ENCODE data around the gene NEMP1.
"Not testable (repeated sequence)": the region's sequence is repeated elsewhere in the genome, so short reads cannot be mapped to it uniquely, and the experiment has no call there.

Gene NEMP1

GRCh38 chr12:57029457-57029856 lies 49.1 kb downstream of the NEMP1 start:
- DNase-seq (ENCODE audit: low spot score) = no peak

DNA sequence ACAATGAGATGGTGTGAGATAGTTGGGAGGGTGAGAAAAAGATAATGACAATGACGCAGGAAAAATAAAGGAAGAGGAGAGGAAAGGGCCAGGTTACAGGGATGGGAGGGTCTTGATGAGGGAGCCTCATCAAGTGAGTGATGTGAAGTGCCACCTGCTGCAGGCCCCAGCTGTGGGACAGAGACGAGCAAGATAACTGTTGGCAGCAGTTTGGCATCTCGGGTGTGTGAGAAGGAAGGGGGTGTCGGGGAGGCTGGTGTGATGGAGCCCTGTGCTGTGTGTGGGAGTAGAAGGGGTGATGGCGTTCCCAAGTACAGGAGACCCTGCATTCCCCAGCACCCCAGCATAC lies 50.8 kb downstream of the NEMP1 start:
- no peak for DNase-seq (ENCODE audit: low spot score)

DNA sequence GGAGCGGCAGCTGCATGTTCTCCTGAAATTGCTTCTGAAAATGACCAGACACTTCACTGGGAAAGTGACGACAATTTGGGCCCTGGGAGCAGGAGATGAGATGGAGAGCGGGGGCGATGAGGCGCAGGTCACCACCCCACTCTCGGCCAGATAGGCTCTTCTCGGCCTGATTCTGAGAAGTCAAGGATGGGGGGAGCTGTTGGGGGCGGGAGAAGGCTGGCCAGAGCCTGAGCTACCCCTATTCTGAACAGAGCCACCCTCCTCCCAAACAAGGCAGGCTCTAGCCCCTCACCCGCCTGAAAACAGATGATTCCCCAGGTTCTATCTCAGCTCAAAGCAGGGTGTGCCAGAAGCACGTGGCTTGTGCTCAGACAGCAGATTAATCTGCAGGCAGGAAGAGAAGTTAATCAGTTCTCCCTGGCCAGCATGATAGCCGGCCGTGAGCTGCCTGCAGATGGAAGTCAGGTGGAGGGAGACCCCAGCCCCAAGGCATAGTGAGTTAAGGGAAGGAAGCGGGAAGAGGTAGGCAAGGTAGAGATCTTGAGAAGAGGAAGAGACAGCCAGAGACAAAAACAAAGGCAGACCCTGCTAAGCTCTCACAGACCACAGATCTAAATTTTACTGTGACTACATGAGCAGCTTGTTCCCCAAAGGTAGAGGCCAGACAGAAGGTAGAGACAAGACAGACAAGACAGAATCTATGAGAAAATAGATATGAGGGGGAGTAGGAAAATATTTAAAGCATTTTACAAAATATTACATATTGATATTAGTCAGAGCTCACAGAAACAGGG lies 51.4 kb downstream of the NEMP1 start:
- no peak for DNase-seq (ENCODE audit: low spot score)

- DNase-seq (ENCODE audit: low spot score) = no peak
Measured at GRCh38 chr12:57025196-57025595, 53.4 kb downstream of the NEMP1 start.

GRCh38 chr12:57022324-57022723 lies 56.3 kb downstream of the NEMP1 start:
- not testable (repeated sequence) for DNase-seq (ENCODE audit: low spot score)

DNA sequence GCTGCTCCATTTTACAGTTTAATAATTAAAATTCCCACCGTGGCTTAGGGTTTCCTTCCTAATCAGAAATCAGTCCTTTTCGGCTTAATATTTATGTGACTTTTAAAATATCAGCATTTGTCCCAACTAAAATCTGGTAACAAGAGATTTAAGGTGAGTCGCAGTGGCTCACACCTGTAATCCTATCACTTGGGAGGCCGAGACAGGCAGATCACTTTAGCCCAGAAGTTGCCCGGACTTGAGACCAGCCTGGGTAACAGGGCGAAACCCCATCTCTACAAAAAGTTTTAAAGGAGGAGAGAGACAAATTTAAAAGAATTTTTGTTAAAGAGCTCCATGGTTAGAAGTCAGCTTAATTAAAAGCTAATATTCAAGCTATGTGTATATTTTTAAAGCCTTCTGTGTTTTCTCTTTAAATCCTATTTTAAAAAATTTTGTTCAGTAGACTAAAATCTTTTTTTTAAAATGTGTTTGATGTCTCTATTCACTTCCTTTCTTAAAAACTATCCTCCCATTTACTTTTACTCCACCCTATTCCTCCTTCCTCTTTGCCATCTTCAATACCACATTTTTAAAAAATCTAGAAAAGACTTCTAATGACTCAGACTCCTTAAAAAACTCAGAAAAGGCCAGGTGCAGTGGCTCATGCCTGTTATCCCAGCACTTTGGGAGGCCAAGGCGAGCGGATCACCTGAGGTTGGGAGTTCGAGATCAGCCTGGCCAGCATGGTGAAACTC lies 58.4 kb downstream of the NEMP1 start:
- no peak for DNase-seq (ENCODE audit: low spot score)

DNA sequence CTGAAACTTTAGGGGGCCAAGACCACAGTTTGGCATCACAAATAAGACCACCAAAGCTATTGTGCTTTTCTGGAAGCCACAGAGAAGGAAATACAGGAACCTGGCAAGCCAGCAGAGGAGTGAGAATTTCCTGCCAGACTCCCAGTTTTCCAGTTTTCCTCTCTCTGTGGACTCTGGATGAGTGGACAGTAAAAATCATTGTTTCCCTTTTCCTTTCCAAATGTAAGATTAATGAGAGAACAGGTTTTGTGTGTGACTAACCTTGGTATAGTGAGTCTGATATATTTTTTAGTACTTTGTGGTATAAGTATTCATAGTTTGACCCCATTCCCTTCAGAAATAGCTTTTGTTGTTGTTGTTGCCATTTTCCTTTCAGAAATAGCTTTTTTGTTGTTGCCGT lies 59.7 kb downstream of the NEMP1 start:
- no peak for DNase-seq (ENCODE audit: low spot score)

- not testable (repeated sequence) for DNase-seq (ENCODE audit: low spot score)
Measured at GRCh38 chr12:57018353-57018752, 60.2 kb downstream of the NEMP1 start.

DNA sequence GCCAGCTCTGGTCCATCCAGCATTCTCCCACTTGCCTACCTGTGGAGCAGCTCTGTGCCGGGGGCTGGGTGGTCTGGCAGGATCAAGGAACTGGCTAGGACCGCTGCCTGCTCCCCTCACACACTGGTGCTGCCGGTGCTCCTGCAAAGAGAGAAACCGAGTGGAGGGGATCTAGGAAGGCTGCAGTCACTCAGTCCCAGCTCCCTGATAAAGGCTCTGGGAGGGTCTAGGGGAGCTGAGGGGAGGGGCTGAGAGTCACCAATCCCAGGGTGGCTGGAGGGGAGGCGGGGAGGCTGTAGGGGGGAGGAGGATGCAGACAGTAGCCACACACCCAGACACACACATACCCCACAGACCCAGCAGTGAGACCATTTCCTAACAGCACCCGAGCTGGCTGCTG lies 62.2 kb downstream of the NEMP1 start, which contains the start of gene TAC3:
TAC3 (minus strand) TSS at position 182 of the 400 bp plus-strand sequence. CDS start 732 bp downstream, outside the sequence.
- no peak for DNase-seq (ENCODE audit: low spot score)

DNA sequence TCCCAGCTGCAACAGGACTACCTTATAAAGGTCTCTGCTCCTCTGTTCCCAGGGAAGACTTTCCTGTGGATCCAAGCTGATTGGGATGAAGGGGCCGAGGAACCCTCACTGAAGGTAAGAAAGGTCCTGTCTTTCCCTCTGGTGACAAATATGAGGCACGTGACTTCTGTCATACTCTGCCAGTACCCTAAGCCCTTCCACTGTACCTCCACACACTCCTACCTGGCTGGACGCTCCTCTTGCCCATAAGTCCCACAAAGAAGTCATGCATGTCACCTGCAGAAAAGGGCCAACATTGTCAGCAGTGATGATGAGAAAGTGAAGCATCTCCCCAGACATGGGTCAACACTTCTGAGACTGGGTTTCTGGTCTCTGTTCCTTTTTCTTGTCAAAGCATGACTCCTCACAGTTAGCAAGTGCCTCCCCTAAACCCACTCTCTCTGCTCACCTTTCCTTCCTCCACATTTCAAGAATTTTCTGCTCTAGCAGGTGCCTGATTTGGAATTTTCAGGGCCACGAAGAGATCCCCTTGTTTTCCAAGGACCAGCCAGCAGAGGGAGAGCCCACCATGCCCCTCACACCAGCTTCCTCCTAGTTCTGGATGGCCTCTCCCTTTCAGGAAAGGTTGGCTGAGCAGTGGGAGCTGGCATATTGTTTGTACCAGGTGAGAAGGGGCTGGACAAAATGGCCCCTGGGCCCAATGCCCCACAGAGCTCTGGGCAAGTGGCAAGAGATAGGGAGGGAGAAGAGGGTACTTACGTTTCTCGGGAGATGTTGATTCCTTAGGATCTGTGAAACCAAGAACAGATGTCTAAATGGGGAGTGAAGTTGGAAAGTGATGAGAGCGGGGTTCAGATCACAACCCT lies 65.8 kb downstream of the NEMP1 start:
- no peak for DNase-seq (ENCODE audit: low spot score)

GRCh38 chr12:57011438-57012424 lies 66.9 kb downstream of the NEMP1 start:
- no peak for DNase-seq (ENCODE audit: low spot score)

- no peak for DNase-seq (ENCODE audit: low spot score)
Measured at GRCh38 chr12:57010627-57011247, 67.9 kb downstream of the NEMP1 start.

DNA sequence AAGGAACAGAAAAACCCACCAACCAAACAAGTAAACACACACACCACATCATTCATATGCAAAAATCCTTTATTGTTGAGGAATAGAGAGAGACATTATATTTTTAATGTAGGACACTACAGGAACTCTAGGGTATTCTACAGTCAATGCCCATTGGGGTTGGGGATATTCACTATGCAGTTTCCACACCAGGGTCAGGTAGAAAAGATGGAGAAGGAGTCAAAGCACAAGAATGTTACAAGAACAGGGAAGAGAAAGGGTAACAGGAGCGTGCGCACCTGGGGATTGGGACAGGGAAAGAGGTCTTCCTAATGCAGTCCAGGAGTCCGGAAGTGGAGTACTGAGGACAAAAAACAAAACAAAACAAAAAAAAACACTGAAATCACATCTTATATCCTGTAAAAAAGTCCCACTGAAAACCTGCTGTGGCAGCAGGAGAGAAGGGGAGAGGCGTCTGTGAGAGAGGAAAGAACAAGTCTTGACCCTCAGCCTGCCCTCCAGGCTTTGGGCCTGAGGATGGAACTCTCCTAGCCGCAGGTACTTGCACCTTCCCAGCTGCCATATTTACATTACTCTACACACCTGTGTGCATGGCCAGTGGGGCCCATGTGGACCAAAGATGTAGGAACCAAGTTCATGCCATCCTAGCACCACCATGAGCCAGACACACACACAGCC lies 68.5 kb downstream of the NEMP1 start:
- DNase-seq (ENCODE audit: low spot score) = no peak

- DNase-seq (ENCODE audit: low spot score) = peak; percentile 81
Measured at GRCh38 chr12:57008178-57008577, 70.4 kb downstream of the NEMP1 start.

DNA sequence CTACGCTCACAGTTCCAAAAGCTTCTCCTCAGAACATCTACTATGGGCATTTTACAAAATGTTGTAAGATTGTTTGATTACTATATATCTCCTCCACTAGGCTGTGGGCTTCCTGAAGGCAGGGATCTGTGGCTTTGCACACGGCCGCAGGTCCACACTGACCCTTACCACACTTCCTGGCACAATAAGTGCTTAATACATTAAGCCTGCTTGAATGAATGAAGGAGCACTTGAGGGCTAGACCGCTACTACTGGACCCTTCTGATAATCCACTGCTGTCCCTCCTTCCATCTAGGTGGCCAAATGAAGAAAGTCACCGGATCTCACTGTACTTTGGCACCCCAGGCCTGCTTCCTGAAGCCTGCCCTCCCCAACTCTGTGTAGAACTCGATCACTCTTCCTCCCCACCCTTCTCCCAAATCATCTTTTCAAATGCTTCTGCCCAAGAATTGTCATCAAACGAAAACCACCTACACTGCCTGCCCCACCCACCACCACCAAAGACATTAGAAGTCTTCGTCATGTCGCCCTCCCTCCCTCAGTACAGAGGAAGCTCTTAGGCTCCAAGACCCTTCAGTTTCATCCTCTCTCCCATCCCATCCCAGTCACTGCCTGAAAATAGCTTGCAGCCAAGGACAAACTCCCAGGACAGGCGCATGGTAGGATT lies 71.6 kb downstream of the NEMP1 start:
- no peak for DNase-seq (ENCODE audit: low spot score)

DNA sequence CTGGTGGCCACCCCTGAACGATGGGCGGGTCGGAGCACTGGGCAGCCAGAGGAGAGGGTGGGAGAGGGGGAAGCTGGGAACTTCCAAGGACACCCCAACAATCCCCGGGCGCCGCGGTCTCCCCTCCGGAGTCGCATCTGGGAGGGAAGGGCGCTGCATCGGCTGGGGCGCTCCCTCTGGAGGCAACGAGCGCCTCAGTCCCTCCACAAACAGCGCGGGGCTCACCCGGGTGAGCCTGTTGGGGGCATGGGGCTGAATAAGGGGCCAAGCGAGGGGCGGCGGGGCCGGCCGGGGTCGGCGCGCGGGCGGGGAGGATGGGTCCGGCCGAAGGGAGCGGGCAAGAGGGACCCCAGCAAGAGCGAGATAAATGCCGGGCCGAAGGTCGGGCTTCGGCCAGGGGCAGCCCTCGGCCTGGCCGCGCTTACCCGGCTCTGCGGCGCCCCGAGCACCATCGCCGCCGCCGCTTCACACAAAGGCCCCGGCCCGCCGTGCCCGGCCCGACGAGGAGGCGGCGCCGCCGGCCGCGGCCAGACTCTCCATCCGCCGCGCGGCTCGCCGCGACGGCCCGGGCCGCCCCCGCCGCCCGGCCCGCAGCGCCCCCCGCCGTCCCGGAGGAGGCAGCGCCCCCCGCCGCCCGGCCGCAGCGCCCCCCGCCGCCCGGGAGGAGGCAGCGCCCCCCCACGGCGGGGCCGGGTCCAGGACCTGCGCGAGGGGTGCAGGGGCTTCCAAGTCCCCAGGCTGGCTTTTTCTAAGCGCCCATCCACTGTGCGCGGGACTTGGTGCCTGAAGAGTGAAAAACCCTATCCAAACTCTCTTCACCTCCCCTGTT lies 72.4 kb downstream of the NEMP1 start, which contains the start of gene ZBTB39:
ZBTB39 (minus strand) TSS at position 567 of the 829 bp plus-strand sequence. CDS start 1,629 bp downstream, outside the sequence.
- no peak for DNase-seq (ENCODE audit: low spot score)

All from pons (tissue), 1 donor.